GM21825 (cell line): ENCODE results near the gene VTI1A.

ENCODE experiments used
- ATAC-seq: cut with Tn5 transposase; IDR thresholded peaks from one replicate; pipeline ENCODE4 v1.9.1; 2021; ENCODE audit warnings: mild to moderate bottlenecking, moderate library complexity; ENCODE audit not compliant: unreplicated experiment

VTI1A gene

DNA sequence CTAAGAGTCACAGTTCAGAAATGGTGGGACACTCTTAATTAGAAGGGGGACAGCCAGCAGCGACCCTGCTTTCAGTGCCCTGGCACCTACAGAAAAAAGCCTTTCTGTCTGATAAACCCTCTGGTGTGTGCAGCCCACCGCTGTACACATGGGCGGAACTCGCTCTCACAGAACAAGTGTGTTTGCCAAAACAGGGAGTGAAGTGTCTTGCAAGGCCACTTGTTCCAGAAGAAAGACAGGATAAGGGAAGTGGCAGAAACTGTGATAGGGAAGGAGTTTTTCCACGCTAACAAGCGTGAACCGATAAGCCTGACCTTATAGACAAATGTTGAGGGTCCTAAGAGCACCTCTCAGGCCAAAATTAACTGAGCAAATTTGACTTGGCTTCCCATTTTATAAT, 299.3 kb downstream of the VTI1A start:
- ATAC-seq, result no peak

DNA sequence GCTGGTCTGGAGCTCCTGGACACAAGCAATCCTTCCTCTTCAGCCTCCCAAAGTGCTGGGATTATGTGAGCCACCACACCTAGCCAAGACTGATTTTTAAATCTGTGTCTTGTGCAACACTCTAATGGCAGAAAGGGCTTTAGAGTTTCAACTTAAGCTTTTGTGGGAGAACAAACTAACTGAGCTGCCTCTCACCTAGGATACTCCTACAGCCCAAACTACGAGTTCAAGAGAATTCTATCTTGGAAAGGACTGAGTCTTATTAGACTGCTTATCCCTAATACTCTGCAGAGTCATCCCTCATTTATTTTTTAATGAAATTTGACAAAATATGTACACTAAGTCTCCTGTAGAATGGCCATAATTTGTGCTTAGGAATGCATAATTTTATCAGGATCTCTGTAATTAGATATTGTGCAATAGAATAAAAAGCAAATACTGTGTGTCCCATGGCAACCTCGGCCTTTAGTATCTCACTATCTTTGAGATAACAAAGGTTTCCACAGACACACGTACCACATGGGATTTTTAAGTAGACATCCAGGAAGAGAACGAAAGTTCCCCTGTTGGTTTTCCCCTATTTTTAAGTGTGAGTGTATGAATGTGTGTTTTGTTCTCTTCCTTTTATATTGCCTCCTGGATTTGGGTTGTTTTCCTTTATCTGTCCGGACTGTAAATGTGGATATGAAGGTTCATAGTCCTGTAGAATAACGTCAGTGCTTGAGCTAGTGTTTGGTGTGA, 303.6 kb downstream of the VTI1A start:
- ATAC-seq, result no peak

DNA sequence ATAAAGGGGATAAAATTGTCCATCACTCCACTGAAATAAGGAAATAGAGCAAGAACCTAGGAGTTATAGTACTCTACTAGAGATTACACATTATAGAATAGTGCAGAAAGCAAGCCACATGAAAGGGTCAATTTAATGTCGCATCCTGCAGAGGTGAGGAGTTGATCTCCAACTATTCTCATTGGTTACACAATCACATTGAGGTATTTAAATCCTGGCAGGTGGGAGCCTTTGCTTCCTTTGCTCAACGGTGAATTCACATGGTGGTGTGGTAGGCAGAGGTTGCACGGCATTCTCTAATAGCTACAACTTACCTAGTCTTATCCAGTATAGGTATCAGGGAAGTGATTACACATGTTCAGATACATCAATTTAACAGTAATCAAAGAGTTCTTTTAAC, 304.6 kb downstream of the VTI1A start:
- no peak for ATAC-seq

DNA sequence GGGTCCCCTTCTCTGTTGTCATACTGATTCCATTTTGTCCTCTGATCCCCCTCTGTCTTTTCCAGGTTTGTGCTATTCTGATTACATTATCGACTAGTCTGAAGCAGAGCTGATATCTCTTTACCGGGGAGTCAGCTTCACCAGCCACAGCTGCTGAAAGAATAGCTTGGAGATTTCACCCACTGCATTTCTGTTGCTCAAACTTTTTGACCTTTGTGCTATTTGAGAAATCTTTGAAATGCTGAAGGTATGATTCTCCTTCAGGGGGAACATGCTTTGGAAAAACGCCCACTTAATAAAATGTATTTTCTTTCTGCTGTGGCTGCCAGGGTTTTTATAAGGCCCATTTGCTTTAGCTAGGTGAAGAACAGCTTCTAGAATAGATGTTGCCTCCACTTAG, 305.3 kb downstream of the VTI1A start:
- no peak for ATAC-seq

DNA sequence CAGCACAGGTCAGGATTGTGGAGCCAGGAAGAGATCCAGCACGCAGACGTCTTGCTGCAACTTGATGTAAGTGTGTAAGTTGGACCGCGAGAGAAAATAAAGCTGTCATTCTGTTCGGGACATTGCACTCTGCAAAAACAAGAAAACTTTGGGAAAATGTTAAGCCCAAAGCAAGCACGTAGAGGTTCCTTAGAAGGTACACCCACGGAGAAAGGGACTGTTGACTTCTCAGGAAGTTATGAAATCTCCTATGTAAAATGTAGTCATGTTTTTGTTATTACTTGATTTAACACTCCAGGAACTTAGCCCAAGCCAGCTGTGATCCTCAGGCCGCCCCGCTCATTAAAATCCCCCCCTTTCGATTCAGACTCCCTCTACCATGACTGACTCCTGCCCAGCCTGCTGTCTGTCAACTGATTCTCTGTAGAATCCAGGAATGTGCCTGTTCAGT, 307.0 kb downstream of the VTI1A start:
- no peak for ATAC-seq

- no peak for ATAC-seq
Observed at GRCh38 chr10:112755446-112756234, 308.6 kb downstream of the VTI1A start.

- no peak for ATAC-seq
Observed at GRCh38 chr10:112756235-112756527, 309.2 kb downstream of the VTI1A start.

DNA sequence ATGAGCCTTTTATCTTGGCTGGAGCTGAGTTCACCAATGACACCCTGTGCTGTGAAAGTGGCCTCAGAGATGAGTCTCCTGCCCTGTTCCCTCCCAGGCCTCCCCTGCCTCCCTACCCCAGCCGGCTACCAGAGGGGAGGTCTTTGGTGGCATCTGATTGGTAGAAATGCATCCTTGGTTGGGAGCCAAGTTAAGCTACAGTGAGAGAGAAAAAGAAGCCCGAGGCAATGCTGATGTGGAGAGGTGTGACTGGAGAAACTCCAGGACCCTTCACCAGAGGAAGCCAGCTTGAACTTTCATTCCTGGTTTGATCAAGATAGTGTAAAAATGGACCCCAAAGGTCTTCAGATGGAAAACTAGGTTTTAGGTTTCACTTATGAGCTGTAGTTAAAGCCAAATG, 311.9 kb downstream of the VTI1A start:
- ATAC-seq, result no peak

GRCh38 chr10:112759496-112759895, 312.5 kb downstream of the VTI1A start:
- no peak for ATAC-seq

- ATAC-seq, result no peak
Observed at GRCh38 chr10:112761256-112761655, 314.2 kb downstream of the VTI1A start.

GRCh38 chr10:112763916-112764520, 317.0 kb downstream of the VTI1A start:
- ATAC-seq, result no peak

DNA sequence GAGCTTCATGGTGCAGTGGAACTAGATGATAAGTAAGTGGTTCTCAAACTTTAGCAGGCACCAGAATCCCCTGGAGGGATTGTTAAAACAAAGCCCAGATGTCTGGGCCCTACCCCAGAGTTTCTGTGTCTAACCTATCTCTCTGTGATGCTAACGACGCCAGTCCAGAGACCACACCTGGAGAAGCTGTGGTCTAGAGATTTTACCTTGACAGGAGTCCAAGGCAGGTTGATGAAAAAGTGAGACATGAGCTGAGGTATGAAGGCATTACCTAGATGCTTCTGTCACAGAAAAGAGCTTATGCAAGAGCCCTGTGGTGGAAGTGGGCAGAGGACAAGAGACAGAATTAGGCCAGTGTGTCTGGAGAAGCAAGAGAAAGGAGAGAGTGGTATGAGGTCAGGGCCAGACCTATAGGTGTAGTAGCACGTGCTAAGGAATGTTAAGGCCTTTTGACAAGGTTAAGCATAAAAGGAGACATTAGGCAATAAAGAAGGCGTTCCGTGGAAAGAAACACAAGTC, 318.8 kb downstream of the VTI1A start:
- ATAC-seq, result no peak

- no peak for ATAC-seq
Observed at GRCh38 chr10:112766636-112767035, 319.6 kb downstream of the VTI1A start.

GRCh38 chr10:112767156-112767555, 320.1 kb downstream of the VTI1A start:
- ATAC-seq, result no peak

DNA sequence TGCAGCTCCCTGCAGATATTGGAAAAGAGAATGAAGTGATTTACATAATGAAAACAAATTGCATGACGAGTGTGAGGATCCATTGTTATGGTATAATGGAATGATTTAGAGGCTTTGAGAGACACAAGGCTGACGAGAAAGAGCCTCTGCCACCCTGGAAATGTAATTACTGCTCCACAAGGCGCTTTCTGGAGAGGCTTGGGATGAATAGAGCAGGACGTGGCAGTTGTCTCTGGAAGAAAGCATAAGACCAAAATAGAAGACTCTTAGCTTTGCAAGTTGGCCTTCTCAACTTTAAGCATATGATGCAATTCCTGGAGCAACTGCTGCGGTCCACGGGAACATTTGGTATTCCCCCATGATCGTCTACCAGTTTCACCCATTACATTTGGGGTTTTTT, 321.1 kb downstream of the VTI1A start:
- ATAC-seq, result no peak

- no peak for ATAC-seq
Observed at GRCh38 chr10:112769081-112769480, 322.1 kb downstream of the VTI1A start.

- no peak for ATAC-seq
Observed at GRCh38 chr10:112769611-112770370, 322.8 kb downstream of the VTI1A start.

GRCh38 chr10:112771733-112772132, 324.7 kb downstream of the VTI1A start:
- no peak for ATAC-seq

GRCh38 chr10:112773783-112774182, 326.8 kb downstream of the VTI1A start:
- no peak for ATAC-seq

GRCh38 chr10:112774210-112774609, 327.2 kb downstream of the VTI1A start:
- ATAC-seq, result no peak

DNA sequence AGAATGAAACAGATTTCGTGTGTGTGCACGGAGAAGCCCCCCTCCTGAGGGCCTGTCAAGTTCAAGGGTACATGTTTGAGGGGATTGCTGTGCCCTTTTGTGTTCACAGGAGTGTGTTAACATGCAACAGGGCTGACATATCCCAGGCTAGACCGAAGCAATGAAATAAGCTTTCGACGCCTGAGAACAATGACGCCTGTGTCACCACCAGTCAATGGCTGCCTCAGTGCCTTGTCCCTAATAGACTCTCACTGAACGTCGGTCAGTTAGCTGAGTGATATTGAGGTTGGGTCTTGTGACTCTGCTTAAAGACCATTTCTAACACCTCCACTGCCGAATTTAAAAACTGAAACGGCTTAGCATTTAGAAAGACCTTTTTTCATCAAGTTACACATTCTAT, 327.8 kb downstream of the VTI1A start:
- no peak for ATAC-seq
